ENCODE measurements around the gene SPOUT1.

The SPOUT1 gene

DNA sequence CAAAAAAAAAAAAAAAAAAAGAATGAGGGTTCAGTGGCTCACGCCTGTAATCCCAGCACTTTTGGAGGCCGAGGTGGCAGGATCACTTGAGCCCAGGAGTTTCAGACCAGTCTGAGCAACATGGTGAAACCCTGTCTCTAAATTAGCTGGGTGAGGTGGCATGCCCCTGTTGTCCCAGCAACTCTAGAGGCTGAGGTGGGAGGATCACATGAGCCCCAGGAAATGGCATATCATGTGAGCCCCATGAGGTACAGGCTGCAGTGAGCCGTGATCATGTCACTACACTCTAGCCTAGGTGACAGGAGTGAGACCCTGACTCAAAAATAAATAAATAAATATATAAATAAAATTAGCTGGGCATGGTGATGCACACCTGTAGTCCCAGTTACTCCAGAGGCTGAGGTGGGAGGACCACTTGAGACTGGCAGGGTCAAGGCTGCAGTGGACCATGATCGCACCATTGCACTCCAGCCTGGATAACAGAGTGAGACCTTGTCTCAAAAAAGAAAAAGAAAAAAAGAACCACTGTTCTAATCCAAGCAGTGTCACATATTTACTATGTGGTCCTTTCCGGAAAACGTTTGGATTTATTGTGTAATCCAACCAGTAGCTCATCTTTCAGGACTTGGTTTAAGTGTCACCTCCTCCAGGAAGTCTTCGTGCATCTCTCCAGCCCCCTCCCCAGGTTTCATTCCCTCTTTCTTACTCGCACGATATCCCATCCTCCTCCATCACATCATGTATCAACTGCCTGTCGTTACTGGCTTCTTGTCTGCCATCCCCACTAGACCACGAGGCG lies 12.3 kb upstream of the SPOUT1 start:
- DNase-seq (ENCODE audit: low read depth) = no peak
- TF ChIP-seq, protein P1, sequence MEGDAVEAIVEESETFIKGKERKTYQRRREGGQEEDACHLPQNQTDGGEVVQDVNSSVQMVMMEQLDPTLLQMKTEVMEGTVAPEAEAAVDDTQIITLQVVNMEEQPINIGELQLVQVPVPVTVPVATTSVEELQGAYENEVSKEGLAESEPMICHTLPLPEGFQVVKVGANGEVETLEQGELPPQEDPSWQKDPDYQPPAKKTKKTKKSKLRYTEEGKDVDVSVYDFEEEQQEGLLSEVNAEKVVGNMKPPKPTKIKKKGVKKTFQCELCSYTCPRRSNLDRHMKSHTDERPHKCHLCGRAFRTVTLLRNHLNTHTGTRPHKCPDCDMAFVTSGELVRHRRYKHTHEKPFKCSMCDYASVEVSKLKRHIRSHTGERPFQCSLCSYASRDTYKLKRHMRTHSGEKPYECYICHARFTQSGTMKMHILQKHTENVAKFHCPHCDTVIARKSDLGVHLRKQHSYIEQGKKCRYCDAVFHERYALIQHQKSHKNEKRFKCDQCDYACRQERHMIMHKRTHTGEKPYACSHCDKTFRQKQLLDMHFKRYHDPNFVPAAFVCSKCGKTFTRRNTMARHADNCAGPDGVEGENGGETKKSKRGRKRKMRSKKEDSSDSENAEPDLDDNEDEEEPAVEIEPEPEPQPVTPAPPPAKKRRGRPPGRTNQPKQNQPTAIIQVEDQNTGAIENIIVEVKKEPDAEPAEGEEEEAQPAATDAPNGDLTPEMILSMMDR (conservative IDR thresholded peaks at IDR 0.05; ENCODE audit: low read depth, low read length) = no peak
- H3K4me3 ChIP-seq (ENCODE audit: low read length) = no peak overlapping the region

DNA sequence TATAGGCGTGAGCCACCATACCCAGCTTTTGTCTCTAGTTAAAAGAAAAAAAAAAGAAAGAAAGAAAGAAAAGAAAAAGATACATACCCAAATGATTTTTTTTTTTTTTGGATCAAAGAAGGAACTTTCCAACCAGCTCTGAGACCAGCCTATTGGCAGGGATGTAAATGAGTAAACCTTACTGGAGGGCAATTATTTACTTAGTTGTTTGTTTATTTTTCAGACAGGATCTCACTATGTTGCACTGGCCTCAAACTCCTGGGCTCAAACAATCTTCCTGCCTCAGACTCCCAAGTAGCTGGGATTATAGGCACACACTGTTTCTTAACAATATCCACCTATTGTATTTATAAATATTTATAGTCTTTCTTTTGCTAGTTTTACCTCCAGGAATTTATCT lies 10.9 kb upstream of the SPOUT1 start:
- TF ChIP-seq, protein P1 (conservative IDR thresholded peaks at IDR 0.05; ENCODE audit: low read depth, low read length) = no peak
- H3K4me3 ChIP-seq (ENCODE audit: low read length) = no peak overlapping the region
- DNase-seq (ENCODE audit: low read depth) = no peak

DNA sequence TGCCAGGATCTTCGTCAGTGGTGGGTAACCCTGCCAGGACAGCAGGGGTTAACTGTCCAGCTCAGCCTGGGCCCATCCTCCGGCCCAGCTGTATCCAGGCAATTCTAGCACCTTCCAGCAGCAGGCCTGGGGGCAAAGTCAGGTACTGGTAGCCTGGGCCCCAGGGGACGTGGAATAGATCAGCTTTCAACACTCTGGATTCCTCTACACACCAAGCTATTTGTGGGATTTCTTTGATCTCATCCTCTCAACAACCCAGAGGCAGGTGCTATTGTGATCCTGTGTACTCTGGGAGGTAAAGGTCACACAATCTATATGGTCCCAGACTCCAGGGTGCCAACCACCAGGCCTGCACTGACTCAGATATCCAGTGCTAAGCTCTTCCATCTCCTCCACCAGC lies 8.7 kb upstream of the SPOUT1 start:
- TF ChIP-seq, protein P1 (conservative IDR thresholded peaks at IDR 0.05; ENCODE audit: low read depth, low read length) = no peak
- H3K4me3 ChIP-seq (ENCODE audit: low read length) = no peak overlapping the region
- DNase-seq (ENCODE audit: low read depth) = no peak

DNA sequence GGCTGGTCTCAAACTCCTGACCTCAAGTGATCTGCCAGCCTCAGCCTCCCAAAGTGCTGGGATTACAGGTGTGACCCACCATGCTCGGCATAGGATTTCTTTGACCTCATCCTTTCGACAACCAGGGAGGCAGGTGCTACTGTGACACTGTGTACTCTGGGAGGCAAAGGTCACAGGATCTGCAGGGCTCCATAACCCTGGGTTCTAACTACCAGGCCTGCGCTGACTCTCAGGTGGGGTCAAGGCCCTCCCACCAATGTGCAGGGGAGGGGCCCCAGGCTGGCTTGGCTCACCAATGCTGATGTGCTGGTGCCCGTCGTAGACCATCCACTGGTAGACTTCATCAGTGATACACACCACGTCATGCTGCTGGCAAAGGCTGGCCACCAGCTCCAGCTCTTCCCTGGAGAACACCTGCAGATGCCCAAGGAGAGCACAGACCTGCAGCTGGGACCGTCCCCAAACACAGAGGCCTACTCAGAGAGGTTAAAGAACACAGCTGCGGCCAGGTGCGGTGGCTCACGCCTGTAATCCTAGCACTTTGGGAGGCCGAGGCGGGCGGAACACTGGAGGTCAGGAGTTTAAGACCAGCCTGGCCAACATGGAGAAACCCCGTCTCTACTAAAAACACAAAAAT lies 7.0 kb upstream of the SPOUT1 start:
- no peak overlapping the region for H3K4me3 ChIP-seq (ENCODE audit: low read length)
- no peak for DNase-seq (ENCODE audit: low read depth)
- TF ChIP-seq, protein P1 (conservative IDR thresholded peaks at IDR 0.05; ENCODE audit: low read depth, low read length) = no peak

DNA sequence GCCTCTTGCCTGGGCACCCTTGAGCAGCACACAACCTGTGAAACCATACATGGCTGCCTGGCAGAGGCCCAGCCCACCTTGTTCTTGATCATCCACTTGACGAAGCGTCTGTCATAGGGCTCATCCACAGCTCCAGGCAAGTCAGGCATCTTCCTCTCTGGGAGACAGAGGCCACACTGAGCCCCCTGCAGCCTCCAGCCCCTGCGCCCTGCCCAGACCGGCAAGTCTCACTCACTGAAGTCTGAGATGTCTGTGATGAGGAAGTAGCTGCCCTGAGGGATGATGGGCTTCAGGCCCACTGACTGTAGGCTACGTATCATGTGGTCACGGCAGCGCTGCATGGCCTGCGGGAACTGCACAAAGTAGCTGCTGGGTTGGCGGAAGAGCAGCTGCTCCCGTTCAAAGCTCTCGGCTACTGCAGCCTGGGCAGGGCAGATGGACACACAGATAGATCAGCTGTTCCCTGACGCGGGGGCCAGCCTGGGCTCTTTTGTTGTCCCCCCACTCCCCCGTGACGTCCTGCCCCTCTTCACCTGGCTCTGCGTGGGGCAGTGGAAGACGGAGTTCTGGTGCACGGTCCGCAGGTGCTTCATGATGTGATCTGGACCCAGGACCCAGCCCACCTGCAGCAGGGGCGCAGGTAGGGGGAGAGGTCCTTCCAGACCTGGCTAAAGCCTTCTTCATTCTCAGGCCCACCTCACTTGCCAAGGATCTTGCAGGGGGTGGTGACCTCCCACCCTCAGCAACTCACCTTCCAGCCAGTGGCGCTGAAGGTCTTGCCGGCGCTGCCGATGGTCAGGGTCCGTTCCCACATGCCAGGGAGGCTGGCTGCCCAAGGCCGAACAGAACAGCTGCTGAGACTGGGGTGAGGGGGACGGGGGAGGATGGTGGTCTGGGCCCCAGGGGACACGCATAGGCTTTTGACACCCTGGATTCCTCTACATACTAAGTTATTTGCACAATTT lies 5.9 kb upstream of the SPOUT1 start:
- H3K4me3 ChIP-seq (ENCODE audit: low read length) = no peak overlapping the region
- DNase-seq (ENCODE audit: low read depth) = no peak
- TF ChIP-seq, protein P1 (conservative IDR thresholded peaks at IDR 0.05; ENCODE audit: low read depth, low read length) = no peak

DNA sequence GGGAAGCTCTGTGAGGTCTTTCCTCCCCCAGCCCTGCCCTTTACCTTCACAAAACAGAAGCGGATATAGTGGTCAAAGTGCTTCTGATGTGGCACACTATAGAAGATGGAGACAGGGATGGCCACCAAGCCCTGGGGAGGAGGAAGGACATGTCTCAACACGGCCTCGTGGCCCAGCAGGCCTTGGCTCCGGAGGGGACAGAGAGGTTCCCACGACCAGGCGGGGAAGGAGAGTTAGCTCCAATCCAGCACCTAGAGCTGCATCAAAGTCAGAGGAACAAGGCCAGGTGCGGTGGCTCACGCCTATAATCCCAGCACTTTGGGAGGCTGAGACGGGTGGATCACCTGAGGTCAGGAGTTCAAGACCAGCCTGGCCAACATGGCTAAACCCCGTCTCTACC lies 4.1 kb upstream of the SPOUT1 start:
- H3K4me3 ChIP-seq (ENCODE audit: low read length) = no peak overlapping the region
- no peak for DNase-seq (ENCODE audit: low read depth)
- TF ChIP-seq, protein P1 (conservative IDR thresholded peaks at IDR 0.05; ENCODE audit: low read depth, low read length) = no peak
